ENCODE measurements around the gene RAD50. TPM values are rescaled to one million over a fixed set of nuclear protein-coding genes. Genes with fewer than 3 reads are reported as not detected.

The RAD50 gene
- 46.0 TPM for total RNA-seq

DNA sequence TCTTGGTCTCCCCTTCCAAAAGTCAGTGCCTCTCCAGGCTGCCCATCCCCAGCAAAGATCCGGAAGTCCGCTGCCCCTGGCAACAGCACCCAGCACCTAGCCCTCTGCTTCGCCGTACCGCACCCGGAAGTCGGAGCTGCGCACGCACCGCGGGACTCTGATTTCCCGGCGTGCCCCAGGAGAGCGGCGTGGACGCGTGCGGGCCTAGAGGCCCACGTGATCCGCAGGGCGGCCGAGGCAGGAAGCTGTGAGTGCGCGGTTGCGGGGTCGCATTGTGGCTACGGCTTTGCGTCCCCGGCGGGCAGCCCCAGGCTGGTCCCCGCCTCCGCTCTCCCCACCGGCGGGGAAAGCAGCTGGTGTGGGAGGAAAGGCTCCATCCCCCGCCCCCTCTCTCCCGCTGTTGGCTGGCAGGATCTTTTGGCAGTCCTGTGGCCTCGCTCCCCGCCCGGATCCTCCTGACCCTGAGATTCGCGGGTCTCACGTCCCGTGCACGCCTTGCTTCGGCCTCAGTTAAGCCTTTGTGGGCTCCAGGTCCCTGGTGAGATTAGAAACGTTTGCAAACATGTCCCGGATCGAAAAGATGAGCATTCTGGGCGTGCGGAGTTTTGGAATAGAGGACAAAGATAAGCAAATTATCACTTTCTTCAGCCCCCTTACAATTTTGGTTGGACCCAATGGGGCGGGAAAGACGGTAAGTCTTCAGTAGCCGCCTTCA, at the start of gene RAD50:
Gene RAD50, plus strand, starts transcription at position 215 of the 715 bp plus-strand sequence. Its CDS starts 348 bp downstream, at position 563.

DNA sequence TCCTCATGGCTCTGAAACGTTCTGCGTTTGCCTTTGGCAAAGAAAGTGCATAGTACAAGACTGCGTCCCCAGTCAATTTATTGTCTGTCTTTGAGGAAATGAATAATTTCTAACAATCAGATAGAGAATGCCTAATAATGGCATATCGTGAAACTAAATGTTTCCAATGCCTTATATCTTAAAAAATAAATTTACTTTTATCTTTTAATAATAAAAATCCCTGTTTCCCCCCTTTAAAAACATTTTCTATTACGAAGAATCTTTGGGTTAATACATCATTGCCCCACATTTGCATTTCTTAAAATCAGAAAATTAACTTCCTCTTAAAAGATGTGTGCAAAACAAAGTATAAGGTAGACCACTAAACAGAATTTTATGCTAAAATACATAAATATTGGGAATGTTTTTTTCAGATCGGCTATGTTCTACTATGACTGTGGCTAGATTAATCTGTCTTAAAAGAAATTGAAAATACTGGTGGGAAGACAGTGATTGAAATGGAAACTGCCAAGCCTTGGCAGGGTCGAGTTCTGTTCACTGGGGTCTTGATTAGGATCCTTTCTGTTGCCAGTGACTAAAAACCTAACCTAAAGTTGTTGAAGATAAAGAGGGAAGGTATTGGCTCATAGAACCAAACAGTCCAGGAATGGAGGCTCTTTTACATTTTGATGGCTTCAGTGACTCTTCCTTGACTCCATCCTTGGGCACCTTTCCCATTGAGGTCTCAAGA, 13.1 kb upstream of the RAD50 start, which contains the start of gene IL5:
Gene IL5, minus strand, starts transcription at position 51 of the 730 bp plus-strand sequence. Its CDS starts 44 bp downstream, at position 7.

DNA sequence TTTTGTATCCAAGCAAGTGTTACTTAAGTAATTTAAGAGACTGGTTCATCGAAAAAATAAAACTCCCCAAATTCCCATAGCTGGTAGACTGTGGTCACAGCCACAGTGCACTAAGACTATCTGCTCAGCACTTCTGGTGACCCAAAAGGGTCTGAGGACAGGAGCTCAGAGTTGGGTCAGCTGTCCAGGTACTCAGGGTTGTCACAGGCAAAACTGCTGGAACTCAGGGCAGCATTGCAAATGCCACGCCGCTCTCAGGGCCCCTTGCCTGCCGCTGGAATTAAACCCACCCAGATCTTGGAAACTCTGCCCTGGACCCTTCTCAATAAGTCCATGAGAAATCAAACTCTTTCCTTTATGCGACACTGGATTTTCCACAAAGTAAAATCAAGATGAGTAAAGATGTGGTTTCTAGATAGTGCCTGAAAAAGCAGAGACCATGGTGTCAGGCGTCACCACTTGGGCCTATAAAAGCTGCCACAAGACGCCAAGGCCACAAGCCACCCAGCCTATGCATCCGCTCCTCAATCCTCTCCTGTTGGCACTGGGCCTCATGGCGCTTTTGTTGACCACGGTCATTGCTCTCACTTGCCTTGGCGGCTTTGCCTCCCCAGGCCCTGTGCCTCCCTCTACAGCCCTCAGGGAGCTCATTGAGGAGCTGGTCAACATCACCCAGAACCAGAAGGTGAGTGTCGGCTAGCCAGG, 101.1 kb downstream of the RAD50 start, which contains the start of gene IL13:
Gene IL13, plus strand, starts transcription at position 498 of the 705 bp plus-strand sequence. Its CDS starts 14 bp downstream, at position 512.

DNA sequence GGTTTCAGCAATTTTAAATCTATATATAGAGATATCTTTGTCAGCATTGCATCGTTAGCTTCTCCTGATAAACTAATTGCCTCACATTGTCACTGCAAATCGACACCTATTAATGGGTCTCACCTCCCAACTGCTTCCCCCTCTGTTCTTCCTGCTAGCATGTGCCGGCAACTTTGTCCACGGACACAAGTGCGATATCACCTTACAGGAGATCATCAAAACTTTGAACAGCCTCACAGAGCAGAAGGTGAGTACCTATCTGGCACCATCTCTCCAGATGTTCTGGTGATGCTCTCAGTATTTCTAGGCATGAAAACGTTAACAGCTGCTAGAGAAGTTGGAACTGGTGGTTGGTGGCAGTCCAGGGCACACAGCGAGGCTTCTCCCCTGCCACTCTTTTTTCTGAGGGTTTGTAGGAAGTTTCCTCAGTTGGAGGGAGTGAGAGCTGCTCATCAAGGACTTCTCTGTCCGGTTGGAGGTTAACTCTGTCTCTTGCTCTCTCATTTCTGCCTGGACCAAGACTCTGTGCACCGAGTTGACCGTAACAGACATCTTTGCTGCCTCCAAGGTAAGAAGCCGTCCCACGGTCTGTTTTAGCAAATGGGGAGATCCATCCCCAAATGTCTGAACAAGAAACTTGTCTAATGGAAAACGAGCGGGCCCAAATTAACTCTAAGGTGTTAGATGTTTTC, 117.3 kb downstream of the RAD50 start, which contains the start of gene IL4:
Gene IL4, plus strand, starts transcription at position 51 of the 692 bp plus-strand sequence. Its CDS starts 62 bp downstream, at position 113.

Other genes starting within 250 kb of the RAD50 start
- gene SLC22A5, start 187.3 kb upstream of the RAD50 start, total RNA-seq = 10.5 TPM
- gene IRF1, start 66.2 kb upstream of the RAD50 start, total RNA-seq = 11.2 TPM
- gene IL5, start 13.5 kb upstream of the RAD50 start, total RNA-seq = not detected
- gene IL13, start 101.2 kb downstream of the RAD50 start, total RNA-seq = not detected
- gene IL4, start 117.0 kb downstream of the RAD50 start, total RNA-seq = not detected
- gene KIF3A, start 180.6 kb downstream of the RAD50 start, total RNA-seq = 49.0 TPM
- 0.60 TPM for gene CCNI2, start 190.4 kb downstream of the RAD50 start, total RNA-seq
- gene SEPTIN8, start 220.3 kb downstream of the RAD50 start, total RNA-seq = 73.3 TPM

All from camera-type eye (tissue), 1 donor.